Amniotic epithelial cell (primary cell): ENCODE data around the gene HSPB8.

Experiments
- DNase-seq: peaks from one replicate; pipeline ENCODE4 v3.0.0-alpha.2; 2010; ENCODE audit warnings: low read depth

Gene HSPB8

GRCh38 chr12:119171291-119171690 is 7.4 kb upstream of the HSPB8 start:
- DNase-seq: no peak

GRCh38 chr12:119171691-119172425 is 6.9 kb upstream of the HSPB8 start:
- no peak for DNase-seq

GRCh38 chr12:119175081-119175480 is 3.6 kb upstream of the HSPB8 start:
- DNase-seq: no peak

- DNase-seq: peak; percentile 94
These were observed 2.3 kb upstream of the HSPB8 start for GRCh38 chr12:119176267-119177055.

- no peak for DNase-seq
These were observed 1.7 kb upstream of the HSPB8 start for GRCh38 chr12:119177056-119177325.

GRCh38 chr12:119177724-119178380 is 879 bp upstream of the HSPB8 start:
- DNase-seq: no peak

- peak; percentile 71 for DNase-seq
These were observed 747 bp downstream of the HSPB8 start for GRCh38 chr12:119179335-119180021.

GRCh38 chr12:119180380-119181040 is 1.8 kb downstream of the HSPB8 start:
- DNase-seq: peak; percentile 61

GRCh38 chr12:119181202-119181601 is 2.5 kb downstream of the HSPB8 start:
- no peak for DNase-seq

GRCh38 chr12:119181944-119182343 is 3.2 kb downstream of the HSPB8 start:
- DNase-seq: no peak

- peak; percentile 86 for DNase-seq
These were observed 4.2 kb downstream of the HSPB8 start for GRCh38 chr12:119182701-119183493.

- DNase-seq: no peak
These were observed 5.4 kb downstream of the HSPB8 start for GRCh38 chr12:119183942-119184695.

- no peak for DNase-seq
These were observed 16.5 kb downstream of the HSPB8 start for GRCh38 chr12:119195256-119195655.

- DNase-seq: no peak
These were observed 19.7 kb downstream of the HSPB8 start for GRCh38 chr12:119198440-119198839.

- no peak for DNase-seq
These were observed 21.9 kb downstream of the HSPB8 start for GRCh38 chr12:119200601-119201000.

GRCh38 chr12:119201789-119202543 is 23.2 kb downstream of the HSPB8 start:
- no peak for DNase-seq

GRCh38 chr12:119202544-119202943 is 23.8 kb downstream of the HSPB8 start:
- DNase-seq: no peak

GRCh38 chr12:119204131-119204530 is 25.4 kb downstream of the HSPB8 start:
- DNase-seq: no peak

- no peak for DNase-seq
These were observed 26.0 kb downstream of the HSPB8 start for GRCh38 chr12:119204671-119205285.
